Sigmoid colon (tissue), 4 donors: ENCODE measurements around the gene CCDC57.

Experiments used
- CTCF ChIP-seq, 4 experiments: fragments of 450-650 bp in 3 of 4; fragments of 200-600 bp in 1 of 4; IDR thresholded peaks; one replicate each; pipeline ENCODE4 v1.5.1; 2016 to 2019; ENCODE audit warnings: antibody characterized with exemption in 4 of 4, mild to moderate bottlenecking in 3 of 4, moderate library complexity in 2 of 4
- POLR2A ChIP-seq, 2 donors: fragments of 450-650 bp; IDR thresholded peaks; one replicate each; pipeline ENCODE4 v1.6.1; 2016; ENCODE audit warnings: antibody characterized with exemption in 2 of 2, mild to moderate bottlenecking in 2 of 2, moderate library complexity in 2 of 2
- POLR2AphosphoS5 ChIP-seq, 4 donors: sonication (generic); formaldehyde crosslinking; IDR thresholded peaks; one replicate each; pipeline ENCODE4 v1.6.1; 2017; ENCODE audit warnings: antibody characterized with exemption in 4 of 4

- TF ChIP-seq CTCF (IDR thresholded peaks at IDR 0.05) (no peak), POLR2A (IDR thresholded peaks at IDR 0.05) (no peak), POLR2AphosphoS5 (IDR thresholded peaks at IDR 0.05) (peak in 1 of 4 donors; percentile 9)
Observed at GRCh38 chr17:82241926-82242697, 29.5 kb upstream of the CCDC57 start.
